ENCODE results near the gene KANSL1L. TPM values are rescaled to one million over a fixed set of nuclear protein-coding genes. Genes with fewer than 3 reads are reported as not detected.

The KANSL1L gene
- polyA plus RNA-seq, 1 of the 3 experiments (the other 2 are of a cell fraction): 5.5 TPM

DNA sequence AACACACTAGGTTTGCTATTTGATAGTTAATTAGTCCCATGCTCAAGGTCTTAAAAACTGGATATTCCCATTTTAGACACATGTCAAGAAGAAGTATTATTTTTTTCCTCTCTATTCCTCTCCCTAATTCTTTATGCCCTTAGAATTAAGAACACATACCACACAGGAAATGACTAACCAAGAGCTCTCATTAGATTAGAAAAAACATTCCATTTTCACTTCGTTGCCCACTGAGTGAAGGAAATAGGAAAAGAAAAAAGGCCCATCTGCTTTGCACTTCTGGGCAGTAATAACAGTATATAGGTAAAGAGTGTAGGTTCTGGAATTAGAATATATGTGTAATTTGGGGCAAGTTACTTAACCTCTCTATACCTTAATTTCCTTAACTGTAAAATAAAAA, 27.1 kb upstream of the KANSL1L start:
- ChIA-PET POLR2A (no interaction called here), CTCF (interaction anchor here (0.6 to 1.9 kb wide), 26 partner anchors 10 to 864 kb away, joined by 3 to 15 read pairs (median 4); no protein-coding TSS in a partner anchor)
- Histone ChIP-seq H2AFZ (ENCODE audit: low read depth) (no peak overlapping the region), H4K20me1 (ENCODE audit: insufficient read depth) (no peaks in the 10 kb centered on the region), H3K4me2 (no peak overlapping the region), H3K4me1 (ENCODE audit: control insufficient read depth in 1 of 2, insufficient read depth in 2 of 2, low read depth in 1 of 2, low read length in 1 of 2) (peaks cover 4 to 7% of the 10 kb centered on the region in 2 experiments; a peak in 3 of 4 replicates), H3K9ac (no peak overlapping the region), H3K9me3 (no peaks in the 10 kb centered on the region), H3K4me3 (ENCODE audit: low read depth in 2 of 2, low read length in 1 of 2) (no peak overlapping the region), H3K9me2 (no peaks in the 10 kb centered on the region), H3K79me2 (ENCODE audit: insufficient read depth) (no peaks in the 10 kb centered on the region), H3K27ac (ENCODE audit: low read depth in 2 of 2, low read length in 1 of 2) (no peak overlapping the region), H3K36me3 (replicated peaks in 1 of 2; ENCODE audit: control insufficient read depth in 1 of 2, insufficient read depth in 2 of 2, low read length in 1 of 2) (no peaks in the 10 kb centered on the region), H3K27me3 (ENCODE audit: insufficient read depth) (no peaks in the 10 kb centered on the region), H3F3A (replicated peaks; ENCODE audit: insufficient read depth) (no peaks in the 10 kb centered on the region)
- DNase-seq: no peak
- WGBS (ENCODE audit: low lambda C conversion rate): 0% methylated on average over 1 of the region's 1 CpG
- no peak for TF ChIP-seq YY1 (IDR thresholded peaks at IDR 0.05; ENCODE audit: low read depth)
- peak; percentile 14; the same call in 1 of the 2 replicates for TF ChIP-seq FOSL2 (IDR thresholded peaks at IDR 0.05; ENCODE audit: borderline replicate concordance, low read depth)
- TF ChIP-seq, protein P1, sequence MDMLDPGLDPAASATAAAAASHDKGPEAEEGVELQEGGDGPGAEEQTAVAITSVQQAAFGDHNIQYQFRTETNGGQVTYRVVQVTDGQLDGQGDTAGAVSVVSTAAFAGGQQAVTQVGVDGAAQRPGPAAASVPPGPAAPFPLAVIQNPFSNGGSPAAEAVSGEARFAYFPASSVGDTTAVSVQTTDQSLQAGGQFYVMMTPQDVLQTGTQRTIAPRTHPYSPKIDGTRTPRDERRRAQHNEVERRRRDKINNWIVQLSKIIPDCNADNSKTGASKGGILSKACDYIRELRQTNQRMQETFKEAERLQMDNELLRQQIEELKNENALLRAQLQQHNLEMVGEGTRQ (IDR thresholded peaks at IDR 0.05; ENCODE audit: borderline replicate concordance, low read depth, low read length): no peak
- no peak for TF ChIP-seq MXI1 (IDR thresholded peaks at IDR 0.05; ENCODE audit: low read depth, low read length)
- TF ChIP-seq RFX5 (IDR thresholded peaks at IDR 0.05; ENCODE audit: low read length): no peak
- TF ChIP-seq TCF12 (IDR thresholded peaks at IDR 0.05): no peak

DNA sequence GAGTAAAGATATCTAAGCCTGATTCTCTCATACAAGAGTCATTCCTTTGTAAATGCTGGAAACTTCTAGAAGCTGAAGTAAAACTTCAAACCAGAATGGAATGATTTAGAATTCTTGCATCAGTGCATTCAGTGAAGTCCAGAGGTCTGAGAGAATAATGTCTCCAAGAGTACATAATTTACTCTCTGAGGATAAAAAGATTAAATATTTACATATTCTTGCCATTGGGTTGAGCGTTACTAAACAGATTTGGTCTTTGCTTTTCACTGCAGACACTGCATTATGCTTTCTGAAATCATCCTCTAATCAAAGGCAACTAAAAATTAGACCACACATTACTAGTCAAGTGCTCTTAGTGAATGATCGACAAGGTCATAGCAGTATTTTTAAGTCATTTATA, 26.5 kb upstream of the KANSL1L start:
- no peaks in the 10 kb centered on the region for H3F3A ChIP-seq (replicated peaks; ENCODE audit: insufficient read depth)
- no peak for DNase-seq
- no peak overlapping the region for H3K4me3 ChIP-seq (ENCODE audit: low read depth in 2 of 2, low read length in 1 of 2)
- no peaks in the 10 kb centered on the region for H3K36me3 ChIP-seq (replicated peaks in 1 of 2; ENCODE audit: control insufficient read depth in 1 of 2, insufficient read depth in 2 of 2, low read length in 1 of 2)
- no peaks in the 10 kb centered on the region for H3K27me3 ChIP-seq (ENCODE audit: insufficient read depth)
- no peak overlapping the region for H3K9ac ChIP-seq
- TF ChIP-seq RFX5 (IDR thresholded peaks at IDR 0.05; ENCODE audit: low read length) (no peak), MXI1 (IDR thresholded peaks at IDR 0.05; ENCODE audit: low read depth, low read length) (no peak), GABPA (IDR thresholded peaks at IDR 0.05; ENCODE audit: low read depth) (no peak), RAD21 (IDR thresholded peaks at IDR 0.05; ENCODE audit: low read length) (no peak), NRF1 (IDR thresholded peaks at IDR 0.05; ENCODE audit: low read depth, low read length) (no peak), RCOR1 (IDR thresholded peaks at IDR 0.05; ENCODE audit: low read length) (no peak), RXRA (IDR thresholded peaks at IDR 0.05; ENCODE audit: borderline replicate concordance, low read depth) (no peak), JUND (IDR thresholded peaks at IDR 0.05) (no peak), YY1 (IDR thresholded peaks at IDR 0.05; ENCODE audit: low read depth) (no peak)
- TF ChIP-seq, protein P2, sequence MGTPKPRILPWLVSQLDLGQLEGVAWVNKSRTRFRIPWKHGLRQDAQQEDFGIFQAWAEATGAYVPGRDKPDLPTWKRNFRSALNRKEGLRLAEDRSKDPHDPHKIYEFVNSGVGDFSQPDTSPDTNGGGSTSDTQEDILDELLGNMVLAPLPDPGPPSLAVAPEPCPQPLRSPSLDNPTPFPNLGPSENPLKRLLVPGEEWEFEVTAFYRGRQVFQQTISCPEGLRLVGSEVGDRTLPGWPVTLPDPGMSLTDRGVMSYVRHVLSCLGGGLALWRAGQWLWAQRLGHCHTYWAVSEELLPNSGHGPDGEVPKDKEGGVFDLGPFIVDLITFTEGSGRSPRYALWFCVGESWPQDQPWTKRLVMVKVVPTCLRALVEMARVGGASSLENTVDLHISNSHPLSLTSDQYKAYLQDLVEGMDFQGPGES (IDR thresholded peaks at IDR 0.05; ENCODE audit: low read depth, low read length): no peak
- TF ChIP-seq, protein P3, sequence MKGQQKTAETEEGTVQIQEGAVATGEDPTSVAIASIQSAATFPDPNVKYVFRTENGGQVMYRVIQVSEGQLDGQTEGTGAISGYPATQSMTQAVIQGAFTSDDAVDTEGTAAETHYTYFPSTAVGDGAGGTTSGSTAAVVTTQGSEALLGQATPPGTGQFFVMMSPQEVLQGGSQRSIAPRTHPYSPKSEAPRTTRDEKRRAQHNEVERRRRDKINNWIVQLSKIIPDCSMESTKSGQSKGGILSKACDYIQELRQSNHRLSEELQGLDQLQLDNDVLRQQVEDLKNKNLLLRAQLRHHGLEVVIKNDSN (IDR thresholded peaks at IDR 0.05; ENCODE audit: borderline replicate concordance, low read depth): no peak
- ChIA-PET CTCF (interaction anchor here (0.6 to 2.0 kb wide), 6 partner anchors 10 to 863 kb away, joined by 3 to 13 read pairs (median 8); no protein-coding TSS in a partner anchor), POLR2A (no interaction called here)
- H3K9me3 ChIP-seq: no peaks in the 10 kb centered on the region
- no peak overlapping the region for H3K27ac ChIP-seq (ENCODE audit: low read depth in 2 of 2, low read length in 1 of 2)
- no peaks in the 10 kb centered on the region for H3K79me2 ChIP-seq (ENCODE audit: insufficient read depth)
- no peaks in the 10 kb centered on the region for H3K9me2 ChIP-seq
- H4K20me1 ChIP-seq (ENCODE audit: insufficient read depth): no peaks in the 10 kb centered on the region
- H3K4me1 ChIP-seq (ENCODE audit: control insufficient read depth in 1 of 2, insufficient read depth in 2 of 2, low read depth in 1 of 2, low read length in 1 of 2): peaks cover 4 to 7% of the 10 kb centered on the region in 2 experiments; a peak in 3 of 4 replicates
- H2AFZ ChIP-seq (ENCODE audit: low read depth): no peak overlapping the region
- WGBS (ENCODE audit: low lambda C conversion rate): 80% methylated on average over 2 of the region's 2 CpGs
- H3K4me2 ChIP-seq: no peak overlapping the region
